NCI-H2107 (cell line): ENCODE measurements around the gene PROK1.

Experiments
- DNase-seq: peaks from one replicate; lab custom pipeline; 2025; lab: John Stamatoyannopoulos, UW

PROK1 gene

DNA sequence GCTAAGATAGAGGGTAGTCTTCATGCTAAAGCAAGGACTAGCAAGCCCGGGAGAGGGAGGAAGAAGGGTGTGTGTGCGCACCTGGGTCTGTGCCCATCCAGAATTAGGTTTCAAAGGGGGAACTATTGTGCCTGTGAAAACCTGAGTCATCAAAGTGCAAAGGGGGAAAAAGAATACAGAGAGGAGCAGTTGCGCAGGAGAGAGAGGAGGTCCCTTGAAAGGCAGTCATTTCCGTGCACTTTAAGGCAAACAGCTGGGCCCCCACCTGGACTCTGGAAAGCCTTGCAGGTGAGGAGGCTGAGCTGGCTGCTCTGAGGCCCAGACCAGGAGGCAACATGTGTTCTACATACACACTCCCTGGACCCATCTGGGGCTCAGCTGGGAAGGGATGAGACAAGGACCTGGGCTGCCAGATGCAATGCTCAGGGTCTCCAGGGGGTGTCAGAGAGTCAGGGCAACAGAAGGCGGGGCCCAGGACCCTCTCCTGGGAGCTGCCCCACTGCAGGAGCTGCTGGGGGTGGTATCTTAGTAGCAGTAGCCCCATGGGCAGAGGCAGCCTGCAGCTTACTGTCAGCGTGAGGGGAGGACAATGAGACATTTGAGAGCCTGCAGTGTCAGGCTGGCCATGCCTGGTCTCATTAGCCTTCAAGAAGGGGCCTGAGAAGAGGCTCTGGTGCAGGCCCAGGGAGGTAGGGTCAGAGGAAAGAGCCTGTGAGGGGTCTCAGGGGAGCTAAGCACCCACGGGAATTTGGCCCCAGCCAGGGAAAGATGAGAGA is 14.3 kb downstream of the PROK1 start:
- DNase-seq, result no peak

DNA sequence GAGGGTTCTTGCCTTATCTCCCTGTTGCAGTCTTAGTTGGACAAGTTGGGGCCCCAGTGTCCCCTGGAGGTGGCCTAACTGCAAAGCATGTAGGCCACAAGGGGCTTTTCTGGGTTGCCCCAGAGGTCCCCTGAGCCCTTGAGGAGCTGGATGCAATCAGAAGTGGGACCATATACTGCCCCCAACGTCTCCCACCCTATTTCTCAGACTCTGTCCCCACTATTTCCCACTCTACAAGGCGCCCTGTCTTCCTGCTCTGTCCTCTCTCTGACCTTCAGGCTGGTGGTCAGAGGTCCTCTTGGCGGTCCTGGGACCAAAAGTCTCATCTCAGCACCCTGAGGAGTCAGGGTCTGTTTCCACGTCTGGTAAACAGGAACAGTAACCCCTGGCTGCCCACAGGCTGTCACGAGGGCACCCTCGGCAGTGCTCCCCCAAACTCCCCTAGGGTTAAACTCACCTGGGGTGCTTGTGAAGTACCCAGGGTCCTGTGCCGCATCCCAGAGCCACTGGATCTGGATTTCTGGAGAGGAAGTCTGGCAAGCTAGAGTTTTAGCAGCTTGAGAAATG is 14.9 kb downstream of the PROK1 start:
- DNase-seq, result no peak

- DNase-seq, result no peak
Observed at GRCh38 chr1:110466646-110467280, 15.8 kb downstream of the PROK1 start.

DNA sequence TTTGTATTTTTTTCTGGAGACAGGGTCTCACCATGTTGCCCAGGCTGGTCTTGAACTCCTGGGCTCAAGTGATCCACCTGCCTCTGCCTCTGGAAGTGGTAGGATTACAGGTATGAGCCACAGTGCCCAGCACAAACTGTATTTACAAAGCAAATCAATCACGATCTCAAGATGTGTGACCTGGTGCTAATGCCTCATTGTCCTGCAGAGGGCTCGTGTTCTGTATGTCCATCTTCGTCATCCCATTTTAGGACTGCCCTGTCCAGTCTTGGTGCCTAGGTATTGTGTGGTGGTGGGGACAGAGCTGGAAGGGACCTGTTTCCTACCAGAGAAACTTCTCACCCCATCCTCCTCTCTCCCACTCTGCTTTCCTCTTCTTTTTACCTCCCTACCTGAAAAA is 20.2 kb downstream of the PROK1 start:
- no peak for DNase-seq

DNA sequence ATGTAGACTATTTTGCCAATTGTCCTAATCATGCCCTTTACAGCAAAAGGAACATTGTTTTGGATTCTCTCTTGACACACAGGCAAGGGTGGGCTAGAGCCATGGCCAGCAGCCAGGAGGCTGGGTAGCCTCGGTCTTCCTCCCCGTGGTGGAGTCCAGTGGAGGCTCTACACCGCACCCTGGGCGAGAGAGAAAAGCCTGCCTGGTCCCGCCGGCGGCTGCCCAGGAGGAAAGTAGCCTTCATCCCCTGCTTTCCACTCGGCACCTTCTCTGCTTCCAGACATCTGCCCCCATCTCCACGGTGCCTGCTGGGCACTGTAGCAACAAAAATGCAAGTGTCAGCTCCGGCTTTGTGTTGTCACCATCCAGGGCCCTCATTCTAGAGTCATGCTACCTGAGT is 21.6 kb downstream of the PROK1 start:
- DNase-seq, result no peak

GRCh38 chr1:110474444-110474843 is 23.5 kb downstream of the PROK1 start:
- DNase-seq, result no peak

DNA sequence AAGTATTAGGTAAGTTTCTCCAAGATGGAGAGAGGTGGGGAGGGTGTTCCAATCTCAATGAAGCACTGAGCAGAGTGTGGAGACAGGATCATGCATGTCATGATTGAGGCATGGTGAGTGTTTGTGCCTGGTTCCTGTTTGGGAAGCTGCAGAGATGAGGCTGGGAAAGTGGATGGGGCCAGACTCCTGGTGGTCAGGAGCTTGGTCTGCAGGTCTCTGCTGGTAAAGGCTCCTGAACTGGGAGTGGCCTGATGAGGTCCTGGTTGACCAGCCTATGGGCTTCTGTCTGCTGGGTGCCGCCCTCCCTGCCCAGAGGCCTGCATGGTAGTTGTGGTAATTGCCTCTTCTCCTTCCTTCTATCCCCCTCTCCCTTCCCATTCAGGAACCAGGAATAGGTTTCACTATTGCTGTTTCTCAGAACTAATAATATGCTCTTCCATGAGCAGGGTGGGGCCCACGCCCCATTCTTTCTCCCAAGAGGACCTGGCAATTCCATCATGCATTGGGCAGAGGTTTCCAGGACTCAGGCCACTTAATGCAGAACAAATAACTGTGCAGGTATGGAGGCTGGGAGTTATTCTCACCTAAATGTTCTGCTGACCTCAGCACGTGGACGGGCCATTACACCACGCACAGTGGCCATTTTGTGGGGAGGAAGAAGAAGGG is 24.5 kb downstream of the PROK1 start:
- DNase-seq, result no peak

GRCh38 chr1:110476028-110476765 is 25.2 kb downstream of the PROK1 start:
- no peak for DNase-seq

DNA sequence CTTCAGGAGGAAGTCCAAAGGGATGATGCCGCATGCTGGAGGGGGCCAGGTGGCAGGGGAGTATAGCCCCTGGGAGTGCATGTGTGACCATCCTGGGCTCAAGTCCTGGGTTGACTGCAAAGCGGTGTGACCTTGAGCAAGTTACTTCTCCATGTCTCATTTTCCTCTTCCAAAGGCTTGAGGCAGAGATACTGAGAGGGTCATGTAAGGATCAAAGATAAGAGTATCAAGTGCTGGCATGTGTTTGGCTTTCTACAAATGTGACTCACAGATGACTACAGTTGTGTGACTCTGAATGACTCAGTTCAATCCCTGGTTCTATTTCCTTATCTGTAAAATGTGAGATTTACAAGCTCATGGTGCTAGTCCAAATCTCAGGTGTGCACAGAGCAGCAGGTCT is 26.1 kb downstream of the PROK1 start:
- DNase-seq, result no peak

DNA sequence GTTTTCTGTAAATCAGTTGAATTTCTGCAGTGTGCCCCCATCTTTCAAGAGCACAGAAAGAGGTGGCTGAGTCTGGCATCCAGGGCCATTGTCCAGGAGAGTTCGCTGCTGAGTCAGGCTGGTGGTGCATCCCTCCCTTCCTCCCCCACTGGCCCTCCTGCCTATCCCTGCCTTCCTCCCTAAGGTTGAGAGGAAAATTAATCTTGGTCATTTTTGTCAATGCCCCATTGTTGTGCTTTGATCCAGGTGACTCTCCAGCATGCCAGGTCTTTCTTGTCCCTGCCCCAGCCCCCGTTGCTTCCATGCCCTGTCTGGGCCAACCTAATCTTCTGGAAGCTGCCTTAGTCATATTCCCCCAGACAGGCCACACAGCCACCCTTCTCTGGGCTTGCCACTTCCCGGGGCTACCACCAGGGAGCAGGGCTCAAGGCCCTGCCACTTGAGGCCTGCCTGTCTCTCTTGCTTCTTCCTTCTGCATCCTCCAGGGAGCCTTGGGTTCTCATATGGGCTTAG is 26.6 kb downstream of the PROK1 start:
- DNase-seq, result no peak

DNA sequence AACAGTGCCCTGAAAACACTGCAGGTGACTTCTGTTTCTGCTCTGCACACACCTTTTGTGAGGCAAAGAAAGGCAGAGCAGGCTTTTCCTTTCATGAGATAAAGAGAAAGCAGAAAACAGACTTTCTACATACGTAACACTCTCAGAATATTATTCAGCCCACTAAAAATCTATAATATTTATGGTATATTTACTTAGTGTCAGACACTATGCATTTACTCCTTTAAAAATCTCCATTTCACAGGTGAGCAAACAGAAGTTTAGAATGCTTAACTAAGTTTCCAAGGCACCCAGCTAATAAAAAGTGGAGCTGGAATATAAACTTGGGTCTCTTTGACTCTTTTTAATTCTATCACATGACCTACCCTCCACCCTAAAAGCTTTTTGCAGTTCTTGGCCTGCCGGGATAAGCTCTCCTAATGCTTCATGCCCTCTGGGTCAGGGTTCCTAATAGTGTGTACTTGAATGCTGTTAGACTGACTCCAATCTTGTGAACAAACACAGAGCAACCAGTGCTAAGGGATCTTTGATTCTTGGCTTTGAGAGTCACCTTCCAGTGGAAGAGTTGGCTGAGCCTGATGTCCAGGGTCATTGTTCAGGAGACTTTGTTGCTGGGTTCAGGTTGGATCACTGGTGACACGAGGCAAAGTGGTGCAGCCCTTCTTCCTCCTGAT is 27.2 kb downstream of the PROK1 start:
- DNase-seq, result no peak

DNA sequence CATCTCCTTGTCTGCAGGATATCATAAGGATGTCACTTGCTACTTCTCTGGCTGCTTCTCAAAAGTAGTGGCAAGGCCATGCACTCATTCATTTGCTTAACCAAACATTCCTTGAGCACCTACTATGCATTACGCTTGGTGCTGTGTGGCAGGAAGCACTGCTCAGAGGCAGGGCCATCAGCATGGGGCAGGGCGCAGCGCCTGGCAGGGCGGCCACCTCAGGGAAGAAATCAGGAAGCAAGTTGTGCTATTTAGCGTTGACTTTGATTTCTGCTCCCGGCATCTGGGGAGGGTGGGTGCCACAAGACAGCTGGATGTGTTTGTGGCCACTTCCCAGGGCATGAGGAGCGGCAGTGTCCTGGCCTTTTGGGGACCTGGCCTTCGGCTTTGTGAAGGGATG is 27.9 kb downstream of the PROK1 start:
- DNase-seq, result no peak

- DNase-seq, result no peak
Observed at GRCh38 chr1:110480356-110481096, 29.6 kb downstream of the PROK1 start.

DNA sequence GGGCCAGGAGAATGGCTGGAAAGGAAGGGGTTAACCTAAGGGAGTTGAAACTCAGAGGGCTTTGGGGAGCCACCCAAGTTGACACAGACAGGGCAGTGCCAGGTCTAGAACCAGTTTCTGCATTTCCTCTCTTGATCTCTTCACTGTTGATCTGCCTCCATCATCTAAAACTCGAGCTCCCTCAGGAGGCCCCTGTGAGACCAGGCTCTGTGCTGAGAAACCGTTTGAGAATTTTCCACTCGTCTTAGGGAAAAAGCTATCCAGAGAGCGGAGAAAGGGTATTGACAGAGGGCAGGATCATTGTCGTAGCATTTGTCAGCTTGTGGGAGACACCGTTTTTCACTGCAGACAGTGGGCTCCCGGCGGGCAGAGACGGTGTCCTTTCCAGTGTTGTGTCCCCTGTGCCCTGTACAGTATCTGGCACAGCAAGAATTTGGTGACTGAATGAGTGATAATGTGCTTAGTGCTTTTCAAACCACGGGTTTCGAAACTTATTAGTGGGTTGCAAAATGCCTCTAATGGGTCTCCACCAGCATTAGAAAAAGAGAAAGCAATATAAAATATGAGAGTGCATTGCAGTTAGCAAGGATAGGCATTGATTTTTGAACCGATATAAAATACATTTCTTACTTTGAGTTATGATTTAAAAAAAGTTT is 31.1 kb downstream of the PROK1 start:
- DNase-seq, result no peak

DNA sequence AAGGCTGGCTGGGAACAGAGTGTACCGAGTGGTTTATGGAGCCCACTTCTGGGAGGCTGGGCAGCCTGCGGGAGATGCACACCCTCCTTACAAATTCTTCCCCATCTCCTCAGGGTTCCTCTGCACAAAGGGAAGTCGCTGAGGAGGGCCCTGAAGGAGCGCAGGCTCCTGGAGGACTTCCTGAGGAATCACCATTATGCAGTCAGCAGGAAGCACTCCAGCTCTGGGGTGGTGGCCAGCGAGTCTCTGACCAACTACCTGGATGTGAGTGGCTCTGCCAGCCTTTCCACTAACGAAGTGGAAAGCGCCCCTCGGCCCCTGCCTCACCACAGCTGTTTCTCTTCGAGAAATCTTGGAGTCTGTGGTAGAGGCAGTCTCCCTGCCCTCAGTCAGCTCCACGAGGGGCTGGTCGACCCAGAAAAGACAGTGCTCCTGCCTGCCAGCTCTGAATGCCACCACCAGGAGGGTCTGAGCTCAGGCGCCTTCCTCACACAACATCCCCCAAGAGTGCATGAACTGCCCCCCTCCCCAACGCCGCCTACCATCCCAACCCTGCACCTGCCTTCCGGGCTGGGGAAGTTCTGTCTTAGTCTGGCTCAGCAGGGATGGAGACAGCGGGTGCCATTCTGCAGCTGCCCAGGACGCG is 31.8 kb downstream of the PROK1 start:
- DNase-seq, result no peak

GRCh38 chr1:110483308-110483685 is 32.3 kb downstream of the PROK1 start:
- DNase-seq, result no peak

DNA sequence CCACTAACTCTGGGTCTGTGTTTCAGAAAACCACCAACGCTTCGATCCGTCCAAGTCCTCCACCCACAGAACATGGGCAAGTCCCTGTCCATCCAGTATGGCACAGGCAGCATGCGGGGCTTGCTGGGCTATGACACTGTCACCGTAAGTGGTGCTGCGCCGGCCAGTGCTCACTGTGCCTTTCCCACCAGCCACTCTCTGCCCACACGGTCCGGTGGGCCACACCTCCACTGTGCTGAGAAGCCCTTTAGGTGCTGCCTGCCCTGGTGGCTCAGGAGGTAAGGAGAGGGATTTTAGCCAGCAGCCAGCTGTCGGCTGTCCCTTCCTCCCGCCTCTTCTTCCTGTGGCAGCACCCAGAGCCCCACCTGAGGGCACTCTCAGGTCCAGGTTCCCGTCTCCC is 33.9 kb downstream of the PROK1 start:
- no peak for DNase-seq

DNA sequence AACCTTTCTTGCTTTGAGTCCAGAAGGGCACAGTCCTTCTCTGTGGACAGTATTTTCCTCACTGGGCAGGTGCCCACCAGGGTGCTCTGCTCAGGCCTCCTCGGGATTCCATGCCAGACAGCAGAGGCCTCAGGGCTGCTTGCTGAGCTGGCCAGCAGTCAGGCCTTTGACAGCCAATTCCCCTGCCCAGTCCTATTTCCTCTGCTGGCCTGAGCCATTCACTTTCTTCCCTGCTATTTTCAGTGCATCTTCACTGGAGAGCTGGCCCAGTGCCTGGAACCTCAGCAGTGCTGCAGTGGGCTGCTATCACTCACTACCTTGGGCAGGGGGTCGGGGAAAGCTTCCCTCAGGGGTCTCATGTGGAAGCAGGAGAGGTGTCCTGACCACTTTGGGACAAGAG is 34.8 kb downstream of the PROK1 start:
- no peak for DNase-seq

- DNase-seq, result no peak
Observed at GRCh38 chr1:110487726-110488125, 36.8 kb downstream of the PROK1 start.

GRCh38 chr1:110488161-110488560 is 37.2 kb downstream of the PROK1 start:
- no peak for DNase-seq
